H9 (cell line): ENCODE measurements around the gene TGM4. TPM values are rescaled to one million over a fixed set of nuclear protein-coding genes. Genes with fewer than 3 reads are reported as not detected.

Experiments used
- DNase-seq: peaks from one replicate; pipeline ENCODE4 v3.0.0-alpha.2; 2017
- H2AFZ ChIP-seq: one replicate; pipeline ENCODE4 v1.6.1; 2013; ENCODE audit warnings: mild to moderate bottlenecking, low read length, control low read depth, moderate library complexity
- H2AK5ac ChIP-seq: 2 replicates; pipeline ENCODE4 v1.6.1; 2013; ENCODE audit warnings: low read length, control low read depth, mixed read lengths; ENCODE audit not compliant: insufficient read length
- H2BK120ac ChIP-seq: one replicate; pipeline ENCODE4 v1.6.1; 2013; ENCODE audit warnings: low read depth, mild to moderate bottlenecking, low read length, control low read depth, inconsistent platforms; ENCODE audit not compliant: poor library complexity, severe bottlenecking
- H2BK12ac ChIP-seq: 2 replicates; pipeline ENCODE4 v1.6.1; 2013; ENCODE audit warnings: low read length, control low read depth, mixed read lengths, low read depth; ENCODE audit not compliant: insufficient read length
- H2BK15ac ChIP-seq: 2 replicates; pipeline ENCODE4 v1.6.1; 2013; ENCODE audit warnings: low read depth, low read length, control low read depth
- H2BK20ac ChIP-seq: one replicate; pipeline ENCODE4 v1.6.1; 2013; ENCODE audit warnings: low read depth, mild to moderate bottlenecking, low read length, control low read depth, inconsistent platforms; ENCODE audit not compliant: poor library complexity, severe bottlenecking
- H2BK5ac ChIP-seq: 2 replicates; pipeline ENCODE4 v1.6.1; 2013; ENCODE audit warnings: low read length, control low read depth, mixed read lengths; ENCODE audit not compliant: insufficient read length
- H3K14ac ChIP-seq: 2 replicates; pipeline ENCODE4 v1.6.1; 2013; ENCODE audit warnings: low read length, control low read depth; ENCODE audit not compliant: insufficient read depth
- H3K18ac ChIP-seq: 2 replicates; pipeline ENCODE4 v1.6.1; 2013; ENCODE audit warnings: low read depth, mild to moderate bottlenecking, mixed read lengths, low read length, control low read depth; ENCODE audit not compliant: insufficient read length
- H3K23ac ChIP-seq: 2 replicates; pipeline ENCODE4 v1.6.1; 2013; ENCODE audit warnings: low read length, control low read depth, mixed read lengths, low read depth; ENCODE audit not compliant: insufficient read length
- H3K23me2 ChIP-seq: 2 replicates; pipeline ENCODE4 v1.6.1; 2013; ENCODE audit warnings: low read depth, mild to moderate bottlenecking, mixed read lengths, low read length, control low read depth; ENCODE audit not compliant: insufficient read length, poor library complexity, severe bottlenecking
- H3K27ac ChIP-seq: 2 replicates; pipeline ENCODE4 v1.5.1; 2013; ENCODE audit warnings: low read length, control low read depth, mixed read lengths, low read depth; ENCODE audit not compliant: insufficient read length
- H3K27me3 ChIP-seq: 2 replicates; pipeline ENCODE4 v1.6.1; 2013; ENCODE audit warnings: low read length, control low read depth, inconsistent platforms; ENCODE audit not compliant: insufficient read depth
- H3K4ac ChIP-seq: 2 replicates; pipeline ENCODE4 v1.6.1; 2013; ENCODE audit warnings: low read depth, mild to moderate bottlenecking, control low read depth, inconsistent platforms, low read length, moderate library complexity
- H3K4me1 ChIP-seq: 2 replicates; pipeline ENCODE4 v1.6.1; 2013; ENCODE audit warnings: low read length, control low read depth, inconsistent platforms; ENCODE audit not compliant: insufficient read depth
- H3K4me2 ChIP-seq: 2 replicates; pipeline ENCODE4 v1.6.1; 2013; ENCODE audit warnings: low read length, control low read depth, mixed read lengths; ENCODE audit not compliant: insufficient read length, insufficient read depth
- H3K56ac ChIP-seq: 2 replicates; pipeline ENCODE4 v1.6.1; 2013; ENCODE audit warnings: low read depth, mild to moderate bottlenecking, mixed read lengths, low read length, control low read depth; ENCODE audit not compliant: insufficient read length
- H3K79me1 ChIP-seq: 2 replicates; pipeline ENCODE4 v1.6.1; 2013; ENCODE audit warnings: low read depth, mild to moderate bottlenecking, moderate library complexity, low read length, control low read depth, inconsistent platforms; ENCODE audit not compliant: insufficient read depth, poor library complexity, severe bottlenecking
- H3K79me2 ChIP-seq: 2 replicates; pipeline ENCODE4 v1.6.1; 2013; ENCODE audit warnings: low read length, control low read depth, inconsistent platforms; ENCODE audit not compliant: insufficient read depth
- H3K9ac ChIP-seq: 2 replicates; pipeline ENCODE4 v1.6.1; 2013; ENCODE audit warnings: low read length, control low read depth, mixed read lengths; ENCODE audit not compliant: insufficient read length; ENCODE audit errors: extremely low read depth
- H3K9me3 ChIP-seq: one replicate; pipeline ENCODE4 v1.6.1; 2013; ENCODE audit warnings: low read depth, low read length, inconsistent platforms; ENCODE audit not compliant: control insufficient read depth
- H3T11ph ChIP-seq: one replicate; pipeline ENCODE4 v1.6.1; 2013; ENCODE audit warnings: mild to moderate bottlenecking, low read length, control low read depth, inconsistent platforms
- H4K20me1 ChIP-seq: one replicate; pipeline ENCODE4 v1.6.1; 2013; ENCODE audit not compliant: control insufficient read depth, insufficient read length, insufficient read depth
- H4K5ac ChIP-seq: 2 replicates; pipeline ENCODE4 v1.6.1; 2013; ENCODE audit warnings: low read depth, mild to moderate bottlenecking, mixed read lengths, low read length, control low read depth; ENCODE audit not compliant: insufficient read length
- H4K8ac ChIP-seq: replicated peaks from 2 replicates; pipeline ENCODE4 v1.6.1; 2013; ENCODE audit warnings: low read length, control low read depth, mixed read lengths, low read depth; ENCODE audit not compliant: insufficient read length
- H4K91ac ChIP-seq: 2 replicates; pipeline ENCODE4 v1.6.1; 2013; ENCODE audit warnings: low read depth, mild to moderate bottlenecking, moderate library complexity, mixed read lengths, low read length, control low read depth; ENCODE audit not compliant: insufficient read length
- H3K27ac Mint-ChIP-seq, 3 experiments: 2 replicates in 2 of 3; 3 replicates in 1 of 3; pipeline ENCODE4 v1.8.0; 2020 to 2021; ENCODE audit warnings: mixed read lengths in 3 of 3, mild to moderate bottlenecking in 1 of 3, moderate library complexity in 1 of 3
- H3K27me3 Mint-ChIP-seq: 2 replicates; pipeline ENCODE4 v1.8.0; 2021; ENCODE audit warnings: low read depth, mild to moderate bottlenecking, moderate library complexity, mixed read lengths
- H3K36me3 Mint-ChIP-seq, 3 experiments: 2 replicates in 2 of 3; 3 replicates in 1 of 3; pipeline ENCODE4 v1.8.0; 2020 to 2021; ENCODE audit warnings: low read depth in 3 of 3, mixed read lengths in 3 of 3; ENCODE audit not compliant: insufficient read depth in 1 of 3
- H3K4me1 Mint-ChIP-seq, 2 experiments: 2 replicates each; pipeline ENCODE4 v1.8.0; 2020; ENCODE audit warnings: mixed read lengths in 2 of 2
- H3K4me3 Mint-ChIP-seq, 2 experiments: 2 replicates in 1 of 2; 3 replicates in 1 of 2; pipeline ENCODE4 v1.8.0; 2020 to 2021; ENCODE audit warnings: mild to moderate bottlenecking in 2 of 2, mixed read lengths in 2 of 2, moderate library complexity in 1 of 2
- H3K9me3 Mint-ChIP-seq, 2 experiments: 2 replicates in 1 of 2; 3 replicates in 1 of 2; pipeline ENCODE4 v1.8.0; 2020; ENCODE audit warnings: mild to moderate bottlenecking in 2 of 2, mixed read lengths in 2 of 2, moderate library complexity in 1 of 2
- WGBS: extraction: QIAGEN DNeasy Blood & Tissue Kit; methylation state at CpG from one replicate; pipeline ENCODE4 v1.1.7; 2013; ENCODE audit warnings: missing lambda C conversion rate, low lambda C conversion rate, mixed read lengths; ENCODE audit not compliant: insufficient read length; ENCODE audit errors: extremely low coverage; 5-methylcytosine and 5-hydroxymethylcytosine counted together
- total RNA-seq: library from RNA; stranded (reverse); gene quantifications from 2 replicates; pipeline ENCODE4 v1.2.1, GENCODE V29; 2021
- TF ChIP-seq, protein P1 (sequence below): fragments of 200-600 bp; sonication (generic); conservative IDR thresholded peaks from 3 replicates; pipeline ENCODE4 v1.8.0; 2021; ENCODE audit warnings: antibody characterized with exemption, mild to moderate bottlenecking

Gene TGM4
- total RNA-seq, 1 experiment from 2014 or later, result not detected

DNA sequence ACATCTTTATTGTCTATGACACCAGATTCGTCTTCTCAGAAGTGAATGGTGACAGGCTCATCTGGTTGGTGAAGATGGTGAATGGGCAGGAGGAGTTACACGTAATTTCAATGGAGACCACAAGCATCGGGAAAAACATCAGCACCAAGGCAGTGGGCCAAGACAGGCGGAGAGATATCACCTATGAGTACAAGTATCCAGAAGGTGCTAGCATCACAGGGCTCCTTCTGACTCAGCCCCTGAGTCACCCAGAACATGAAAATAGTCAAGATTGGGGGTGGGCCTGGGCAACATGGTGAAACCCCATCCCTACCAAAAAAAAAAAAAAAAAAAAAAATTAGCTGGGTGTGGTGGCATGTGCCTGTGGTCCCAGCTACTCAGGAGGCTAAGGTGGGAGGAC is 32.6 kb downstream of the TGM4 start:
- DNase-seq, result no peak
- Histone ChIP-seq H2AK5ac (no peak overlapping the region), H4K91ac (no peak overlapping the region), H3K79me1 (no peaks in the 10 kb centered on the region), H3K56ac (no peak overlapping the region), H2BK5ac (no peak overlapping the region), H3K14ac (no peak overlapping the region), H2BK120ac (no peak overlapping the region), H3K27ac (no peak overlapping the region), H2BK20ac (no peak overlapping the region), H2AFZ (no peak overlapping the region), H3K9ac (no peak overlapping the region), H4K8ac (no peak overlapping the region), H3K4me2 (no peak overlapping the region), H3K4me1 (no peaks in the 10 kb centered on the region), H3K4ac (no peak overlapping the region), H3K79me2 (no peaks in the 10 kb centered on the region), H2BK12ac (no peak overlapping the region), H3K23me2 (no peaks in the 10 kb centered on the region), H2BK15ac (no peak overlapping the region), H3T11ph (no peak overlapping the region), H3K27me3 (no peaks in the 10 kb centered on the region), H4K20me1 (no peaks in the 10 kb centered on the region), H3K23ac (no peak overlapping the region), H3K18ac (no peak overlapping the region), H3K9me3 (peaks cover 7% of the 10 kb centered on the region), H4K5ac (no peak overlapping the region)
- Mint-ChIP-seq H3K36me3 (no peaks in the 10 kb centered on the region), H3K4me1 (peaks cover 5 to 6% of the 10 kb centered on the region in 2 experiments; a peak in 3 of 4 replicates), H3K27me3 (peaks cover 21% of the 10 kb centered on the region), H3K4me3 (no peak overlapping the region), H3K9me3 (no peaks in the 10 kb centered on the region; a peak in 1 of 5 replicates), H3K27ac (no peak overlapping the region)
- no CpG with 5 or more reads among the region's 4 CpGs for WGBS
- TF ChIP-seq, protein P1, sequence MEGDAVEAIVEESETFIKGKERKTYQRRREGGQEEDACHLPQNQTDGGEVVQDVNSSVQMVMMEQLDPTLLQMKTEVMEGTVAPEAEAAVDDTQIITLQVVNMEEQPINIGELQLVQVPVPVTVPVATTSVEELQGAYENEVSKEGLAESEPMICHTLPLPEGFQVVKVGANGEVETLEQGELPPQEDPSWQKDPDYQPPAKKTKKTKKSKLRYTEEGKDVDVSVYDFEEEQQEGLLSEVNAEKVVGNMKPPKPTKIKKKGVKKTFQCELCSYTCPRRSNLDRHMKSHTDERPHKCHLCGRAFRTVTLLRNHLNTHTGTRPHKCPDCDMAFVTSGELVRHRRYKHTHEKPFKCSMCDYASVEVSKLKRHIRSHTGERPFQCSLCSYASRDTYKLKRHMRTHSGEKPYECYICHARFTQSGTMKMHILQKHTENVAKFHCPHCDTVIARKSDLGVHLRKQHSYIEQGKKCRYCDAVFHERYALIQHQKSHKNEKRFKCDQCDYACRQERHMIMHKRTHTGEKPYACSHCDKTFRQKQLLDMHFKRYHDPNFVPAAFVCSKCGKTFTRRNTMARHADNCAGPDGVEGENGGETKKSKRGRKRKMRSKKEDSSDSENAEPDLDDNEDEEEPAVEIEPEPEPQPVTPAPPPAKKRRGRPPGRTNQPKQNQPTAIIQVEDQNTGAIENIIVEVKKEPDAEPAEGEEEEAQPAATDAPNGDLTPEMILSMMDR, result no peak
